OCI-LY7 (cell line): ENCODE results near the gene CETP.

ENCODE experiments used
- CTCF ChIP-seq: fragments of 200-600 bp; sonication (generic); conservative IDR thresholded peaks from 2 replicates; pipeline ENCODE4 v1.5.1; 2014; ENCODE audit warnings: mild to moderate bottlenecking, antibody characterized with exemption, low read length, moderate library complexity, mixed read lengths
- EZH2phosphoT487 ChIP-seq: fragments of 200-600 bp; sonication (generic); IDR thresholded peaks from 2 replicates; pipeline ENCODE4 v1.6.1; 2018; ENCODE audit warnings: low read depth, borderline replicate concordance, mild to moderate bottlenecking, mixed run types, antibody characterized with exemption, low read length, moderate library complexity, mixed read lengths

- TF ChIP-seq CTCF (no peak), EZH2phosphoT487 (no peak)
Observed at GRCh38 chr16:56972403-56973293, 10.9 kb downstream of the CETP start.
